Bronchial epithelial cell (primary cell): ENCODE results near the gene ZNF69. TPM values are rescaled to one million over a fixed set of nuclear protein-coding genes. Genes with fewer than 3 reads are reported as not detected.
"Not testable (repeated sequence)": the region's sequence is repeated elsewhere in the genome, so short reads cannot be mapped to it uniquely, and the experiment has no call there.

ENCODE experiments used
- DNase-seq: peaks from one replicate; pipeline ENCODE4 v3.0.0-alpha.2; 2010; ENCODE audit warnings: low read depth
- FAIRE-seq: peaks from 2 replicates; lab custom pipeline; 2011; peaks lifted over from hg19 to GRCh38; lab: Jason Lieb, UNC
- H3K27me3 ChIP-seq: 2 replicates; pipeline ENCODE4 v1.5.1; 2011; ENCODE audit warnings: low read length; ENCODE audit not compliant: control insufficient read depth, insufficient read depth
- H3K36me3 ChIP-seq: 2 replicates; pipeline ENCODE4 v1.5.1; 2011; ENCODE audit warnings: low read length; ENCODE audit not compliant: control insufficient read depth, insufficient read depth
- H3K4me3 ChIP-seq: 2 replicates; pipeline ENCODE4 v1.5.1; 2011; ENCODE audit warnings: mild to moderate bottlenecking, low read depth, low read length, control low read depth
- CTCF ChIP-seq: IDR thresholded peaks from 2 replicates; pipeline ENCODE4 v1.5.1; 2011; ENCODE audit warnings: mild to moderate bottlenecking, moderate library complexity, low read length, control low read depth, inconsistent platforms; ENCODE audit not compliant: insufficient read depth, severe bottlenecking
- total RNA-seq: library from RNA; depleted of rRNA; stranded (reverse); fragments of >200 nt; gene quantifications from 2 replicates; pipeline ENCODE4 v1.2.1, GENCODE V29; 2014

The ZNF69 gene
- total RNA-seq, 1 donor from 2014 or later = 0.26 TPM

GRCh38 chr19:11872624-11873023, 15.0 kb upstream of the ZNF69 start:
- Histone ChIP-seq H3K36me3 (no peaks in the 10 kb centered on the region), H3K4me3 (no peak overlapping the region), H3K27me3 (no peaks in the 10 kb centered on the region)
- FAIRE-seq (no peak), DNase-seq (no peak)
- TF ChIP-seq CTCF = no peak

- FAIRE-seq = no peak
- H3K27me3 ChIP-seq = no peaks in the 10 kb centered on the region
- no peak for TF ChIP-seq CTCF
Observed at GRCh38 chr19:11873762-11874161, 13.8 kb upstream of the ZNF69 start.

GRCh38 chr19:11879687-11880266, 7.8 kb upstream of the ZNF69 start:
- not testable (repeated sequence) for DNase-seq, H3K36me3 ChIP-seq, H3K4me3 ChIP-seq, FAIRE-seq, H3K27me3 ChIP-seq

More at GRCh38 chr19:11873762-11874161, 13.8 kb upstream of the ZNF69 start:
- no peak for DNase-seq
- Histone ChIP-seq H3K4me3 (no peak overlapping the region), H3K36me3 (no peaks in the 10 kb centered on the region)

- no peak for FAIRE-seq
- TF ChIP-seq CTCF = no peak
Observed at GRCh38 chr19:11880598-11880997, 7.0 kb upstream of the ZNF69 start.

GRCh38 chr19:11881151-11881800, 6.3 kb upstream of the ZNF69 start:
- DNase-seq (peak; percentile 40), FAIRE-seq (no peak)
- TF ChIP-seq CTCF = peak; percentile 80
- Histone ChIP-seq H3K27me3 (no peaks in the 10 kb centered on the region), H3K4me3 (no peak overlapping the region), H3K36me3 (no peaks in the 10 kb centered on the region)

More at GRCh38 chr19:11880598-11880997, 7.0 kb upstream of the ZNF69 start:
- no peak for DNase-seq
- Histone ChIP-seq H3K4me3 (no peak overlapping the region), H3K27me3 (no peaks in the 10 kb centered on the region), H3K36me3 (no peaks in the 10 kb centered on the region)

GRCh38 chr19:11882606-11883005, 5.0 kb upstream of the ZNF69 start:
- FAIRE-seq (no peak), DNase-seq (no peak)
- no peak for TF ChIP-seq CTCF
- Histone ChIP-seq H3K27me3 (no peaks in the 10 kb centered on the region), H3K4me3 (no peak overlapping the region), H3K36me3 (no peaks in the 10 kb centered on the region)
